ENCODE data around the gene KIAA1671. TPM values are rescaled to one million over a fixed set of nuclear protein-coding genes. Genes with fewer than 3 reads are reported as not detected.
A peak's percentile ranks its signal among the peaks of the same experiment; 100 is the strongest.

KIAA1671 gene
- total and polyA plus RNA-seq, 9 of the 15 experiments (the other 6 are each of a cell fraction or from before 2014, with no cell fraction given), result under 0.01 to 0.11 (median 0.02) TPM; not detected in 5

GRCh38 chr22:25110596-25110845 is 158.0 kb downstream of the KIAA1671 start:
- no peak overlapping the region for H3K4me3 ChIP-seq
- in situ Hi-C loops (cut with MboI), result no loop called here
- no peaks in the 10 kb centered on the region for H3K79me2 ChIP-seq (ENCODE audit: control insufficient read depth, insufficient read depth, low read length)
- no peak for FAIRE-seq
- H3K27ac ChIP-seq (ENCODE audit: extremely low read depth, low read depth, low read length), result no peak overlapping the region
- H3K4me1 ChIP-seq (replicated peaks in 1 of 2; ENCODE audit: control insufficient read depth in 2 of 2, insufficient read depth in 2 of 2, low read length in 2 of 2), result peaks cover 0 to 6% of the 10 kb centered on the region in 2 experiments; a peak in 2 of 5 replicates
- H3K9me3 ChIP-seq (replicated peaks; ENCODE audit: control insufficient read depth, insufficient read depth, low read depth, low read length), result no peaks in the 10 kb centered on the region
- no peak overlapping the region for H3K4me2 ChIP-seq (ENCODE audit: insufficient read depth, low read length)
- WGBS (ENCODE audit: insufficient coverage, low coverage, missing lambda C conversion rate), result 0% methylated on average over 1 of the region's 4 CpGs
- intact Hi-C loops (cut with micrococcal nuclease), result no loop called here
- TF ChIP-seq GTF2E2 (tag; IDR thresholded peaks at IDR 0.05), result no peak
- 0 out of 2 replicates have a peak, but pooled peaks have one; percentile 8 for TF ChIP-seq BHLHE40 (IDR thresholded peaks at IDR 0.05; ENCODE audit: low read length)
- TF ChIP-seq TFE3 (CRISPR knock-in tag; IDR thresholded peaks at IDR 0.05), result peak; percentile 53
- TF ChIP-seq USF2 (CRISPR knock-in tag; IDR thresholded peaks at IDR 0.05), result peak; percentile 53; the same call in 1 of the 2 replicates
- no peak for TF ChIP-seq TBP (optimal IDR thresholded peaks at IDR 0.05; ENCODE audit: low read depth, low read length)
- DNase-seq (ENCODE audit: extremely low read depth in 1 of 4, low spot score in 3 of 4), result no peak
- no TSS peak for BruUV-seq (replicated peaks)
- no peak overlapping the region for H2AFZ ChIP-seq (ENCODE audit: low read depth, low read length)
- no peaks in the 10 kb centered on the region for H3K9me1 ChIP-seq (ENCODE audit: control insufficient read depth, insufficient read depth, low read length)
- H4K20me1 ChIP-seq (replicated peaks; ENCODE audit: control insufficient read depth, insufficient read depth, low read length), result peaks cover 7% of the 10 kb centered on the region
- H3K9ac ChIP-seq (ENCODE audit: insufficient read depth in 1 of 2, low read depth in 2 of 2, low read length in 2 of 2), result no peak overlapping the region
- ChIA-PET CTCF (ENCODE audit: low intra/inter-chr PET ratio) (interaction anchor here (0.5 kb wide), 1 partner anchor 21 kb away, joined by 3 read pairs; no protein-coding TSS in a partner anchor), POLR2A (interaction anchor here (1.4 kb wide), 1 partner anchor 16 kb away, joined by 4 read pairs; no protein-coding TSS in a partner anchor)
- no peaks in the 10 kb centered on the region for H3K36me3 ChIP-seq (ENCODE audit: control insufficient read depth, insufficient read depth, low read length)
- no peak for ATAC-seq
- peaks cover 7 to 27% of the 10 kb centered on the region in 2 experiments; a peak in 4 of 5 replicates for H3K27me3 ChIP-seq (ENCODE audit: control insufficient read depth in 2 of 2, insufficient read depth in 2 of 2, low read length in 2 of 2)
